NOMO-1 treated with DMSO at 0.1 percent for 48 hours (cell line): ENCODE data around the gene SEMA4D.
A peak's percentile ranks its signal among the peaks of the same experiment; 100 is the strongest.

Experiments
- DNase-seq: peaks from one replicate; lab custom pipeline; 2025; ENCODE audit not compliant: unreplicated experiment; lab: John Stamatoyannopoulos, UW

SEMA4D gene

DNA sequence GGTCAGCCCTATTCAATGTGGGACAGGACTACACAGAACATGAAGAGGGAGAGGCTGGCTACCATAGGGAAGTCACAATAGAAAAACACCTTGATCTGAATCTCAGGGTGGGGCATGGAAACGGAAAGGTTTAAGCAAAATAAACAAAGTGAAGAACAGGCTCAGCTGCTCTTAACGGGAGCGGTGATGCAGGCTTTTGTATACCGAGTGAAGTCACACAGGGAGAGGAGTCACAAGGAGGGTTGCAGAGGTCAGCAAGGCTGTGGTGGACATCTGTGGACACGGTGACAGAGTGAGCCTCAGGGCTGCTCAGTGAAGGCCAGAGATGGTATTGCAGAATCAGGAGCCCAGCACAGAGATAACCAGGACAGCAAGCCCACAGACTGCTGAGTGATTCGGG is 30.6 kb upstream of the SEMA4D start:
- no peak for DNase-seq

GRCh38 chr9:89528131-89528530 is 30.2 kb upstream of the SEMA4D start:
- no peak for DNase-seq

DNA sequence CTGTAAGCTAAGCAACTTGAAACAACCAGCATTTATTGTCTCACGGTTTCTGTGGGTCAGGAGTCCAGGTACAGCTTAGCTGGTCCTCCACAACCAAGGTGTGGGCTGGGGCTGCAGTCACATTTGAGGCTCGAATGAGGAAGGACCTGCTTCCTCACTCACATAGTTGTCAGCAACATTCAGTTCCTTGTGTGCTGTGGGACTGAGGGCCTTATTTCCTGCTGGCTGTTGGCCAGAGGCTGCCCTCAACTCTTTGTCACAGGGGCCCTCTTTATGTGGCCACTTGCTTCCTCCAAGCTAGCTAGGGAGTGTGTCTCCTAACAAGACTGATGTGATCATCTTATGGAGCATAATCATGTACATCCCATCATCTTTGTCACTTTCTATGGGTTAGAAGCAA is 29.2 kb upstream of the SEMA4D start:
- DNase-seq: peak; percentile 69

DNA sequence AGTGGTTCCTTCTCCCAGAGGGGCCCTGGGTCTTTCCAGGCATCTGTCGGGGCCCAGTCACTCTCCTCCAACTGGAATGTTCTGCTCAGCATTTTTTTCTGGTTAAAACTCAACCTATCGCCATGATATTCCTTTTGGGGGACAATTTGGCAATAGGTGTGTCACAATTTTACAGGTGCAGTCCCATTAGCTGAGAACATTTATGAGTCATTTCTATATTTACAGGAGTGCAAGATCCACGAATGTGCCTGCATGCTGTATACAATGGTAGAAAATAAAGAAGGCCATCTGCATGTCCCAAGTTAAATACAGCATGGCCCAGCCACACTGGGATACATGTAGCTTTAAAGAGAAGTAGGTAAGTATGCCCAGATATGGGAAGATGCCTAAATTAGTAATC is 28.8 kb upstream of the SEMA4D start:
- DNase-seq: no peak

GRCh38 chr9:89525446-89526374 is 27.8 kb upstream of the SEMA4D start:
- DNase-seq: peak; percentile 66

DNA sequence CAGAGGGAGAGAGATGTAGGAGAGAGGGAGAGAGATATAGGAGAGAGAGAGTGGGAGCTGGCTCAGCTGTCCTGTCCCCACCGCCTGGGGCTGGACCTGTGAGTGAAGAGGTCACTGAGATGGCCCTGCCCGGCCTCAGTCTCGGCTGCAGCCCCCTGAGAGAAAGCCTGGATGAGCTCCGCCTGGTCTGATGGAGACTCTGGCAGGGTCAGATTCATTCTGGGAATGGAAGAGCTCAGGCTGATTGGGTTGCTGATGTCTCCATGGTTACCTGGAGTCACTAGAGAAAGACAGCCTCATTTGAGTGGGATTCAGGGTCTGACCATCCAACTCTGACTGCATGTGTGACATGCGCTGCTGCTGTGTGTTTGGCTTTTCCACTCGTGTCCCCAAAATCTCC is 27.1 kb upstream of the SEMA4D start:
- no peak for DNase-seq

DNA sequence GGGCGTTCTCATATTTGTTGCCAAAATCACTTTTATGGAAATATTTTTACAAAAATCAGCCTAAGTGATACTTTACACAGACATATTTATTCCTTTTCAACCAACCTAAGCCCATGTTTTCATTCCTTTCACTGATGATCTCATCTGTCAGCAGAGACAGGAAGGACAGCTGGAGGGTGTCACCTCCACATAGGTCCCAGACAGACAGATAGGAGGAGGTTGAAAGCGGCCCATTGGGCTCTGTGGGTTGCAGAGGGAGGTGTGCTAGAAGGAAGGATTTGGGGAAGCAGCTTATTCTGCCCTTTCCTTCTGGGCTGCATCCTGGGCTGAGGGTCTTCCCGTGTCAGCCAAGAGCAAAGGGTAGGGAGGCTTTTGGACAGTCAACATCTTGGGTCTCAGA is 26.0 kb upstream of the SEMA4D start:
- no peak for DNase-seq

DNA sequence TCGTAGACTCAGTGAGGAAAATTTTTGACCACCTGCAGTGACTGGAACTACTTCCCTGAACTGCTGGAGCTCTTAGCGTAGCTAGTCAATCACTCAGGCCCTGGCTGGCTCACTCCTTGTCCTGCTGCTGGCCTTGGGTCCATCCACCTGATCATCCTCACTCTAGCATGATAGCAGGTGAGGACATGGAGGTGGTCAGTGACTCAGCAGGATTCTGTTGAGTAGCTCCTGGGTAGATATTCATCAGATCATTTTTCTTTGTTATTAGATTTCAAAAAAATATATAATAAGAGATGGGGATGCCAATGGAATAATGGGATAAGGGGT is 25.0 kb upstream of the SEMA4D start:
- DNase-seq: no peak

- peak; percentile 70 for DNase-seq
Observed at GRCh38 chr9:89522261-89522958, 24.5 kb upstream of the SEMA4D start.

DNA sequence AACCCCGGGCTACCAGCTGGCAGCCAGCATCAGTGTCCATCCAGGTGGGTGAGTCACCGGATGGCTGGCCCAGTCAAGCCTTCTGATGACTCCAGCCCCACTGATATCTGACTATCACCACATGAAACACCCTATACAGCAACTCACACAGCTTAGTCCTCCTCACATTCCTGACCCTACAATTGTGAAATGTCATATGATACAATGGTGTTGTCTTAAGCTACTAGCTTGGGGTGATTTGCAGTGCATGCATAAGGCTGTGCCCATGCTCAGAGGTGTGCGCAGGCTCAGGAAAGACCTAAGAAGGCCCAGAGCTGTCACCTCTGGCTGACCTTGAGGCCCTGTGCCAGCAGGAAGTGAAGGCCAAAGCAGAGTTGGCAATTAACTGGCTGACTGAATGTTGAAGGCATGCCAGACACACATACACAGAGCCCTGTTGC is 21.5 kb upstream of the SEMA4D start:
- DNase-seq: no peak

- no peak for DNase-seq
Observed at GRCh38 chr9:89518466-89519365, 20.8 kb upstream of the SEMA4D start.

DNA sequence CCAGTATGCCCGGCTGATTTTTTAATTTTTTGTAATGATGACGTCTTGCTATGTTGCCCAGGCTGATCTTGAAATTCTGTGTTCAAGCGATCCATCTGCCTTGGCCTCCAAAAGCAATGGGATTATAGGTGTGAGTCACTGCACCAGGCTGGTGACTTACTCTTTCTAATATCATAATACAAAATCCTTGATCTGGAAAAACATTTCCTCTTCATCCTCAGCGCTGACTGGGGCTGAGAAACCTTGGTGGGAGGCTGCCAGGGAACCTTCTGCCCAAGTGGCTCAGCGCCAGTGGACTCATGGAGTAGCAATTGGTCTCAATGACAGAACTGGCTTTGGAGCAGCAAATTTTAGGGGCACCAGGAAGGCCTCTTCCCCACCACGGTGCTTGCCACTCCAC is 17.5 kb upstream of the SEMA4D start:
- DNase-seq: no peak

- DNase-seq: no peak
Observed at GRCh38 chr9:89514956-89515355, 17.0 kb upstream of the SEMA4D start.

- no peak for DNase-seq
Observed at GRCh38 chr9:89514337-89514736, 16.4 kb upstream of the SEMA4D start.

GRCh38 chr9:89513837-89514236 is 15.9 kb upstream of the SEMA4D start:
- DNase-seq: no peak

- no peak for DNase-seq
Observed at GRCh38 chr9:89512382-89512781, 14.5 kb upstream of the SEMA4D start.

DNA sequence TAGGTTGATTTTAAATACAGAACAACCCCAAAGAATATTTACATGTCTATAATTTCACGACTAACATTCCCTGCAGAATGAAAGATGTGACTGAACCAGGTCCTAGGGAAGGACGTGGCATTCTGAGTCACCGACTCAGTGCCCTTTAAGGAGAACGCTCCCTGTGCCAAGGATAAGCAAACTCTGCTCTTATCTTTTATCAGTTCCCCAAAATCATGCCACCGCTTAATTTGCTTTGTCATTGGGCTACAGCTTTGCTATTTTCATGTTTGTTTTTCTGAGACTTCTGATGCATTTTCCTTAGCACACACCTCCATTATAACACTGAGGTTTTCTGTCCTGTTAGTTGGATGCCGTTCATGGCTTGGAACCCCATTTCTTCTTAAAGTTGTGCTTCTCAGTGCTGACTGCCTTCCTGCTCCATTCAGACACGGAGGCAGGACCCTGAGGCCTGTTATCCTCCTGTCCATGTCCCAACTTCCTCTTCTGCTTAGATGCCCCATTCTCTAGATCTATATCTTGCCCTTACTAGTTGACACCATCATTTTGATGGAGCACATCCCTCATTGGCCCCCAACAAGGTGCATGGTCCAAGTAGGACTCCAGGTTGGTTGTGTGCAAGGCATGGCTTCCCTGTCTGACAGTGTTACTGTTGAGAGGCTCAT is 11.2 kb upstream of the SEMA4D start:
- peak; percentile 39 for DNase-seq

- DNase-seq: no peak
Observed at GRCh38 chr9:89505911-89506310, 8.0 kb upstream of the SEMA4D start.

DNA sequence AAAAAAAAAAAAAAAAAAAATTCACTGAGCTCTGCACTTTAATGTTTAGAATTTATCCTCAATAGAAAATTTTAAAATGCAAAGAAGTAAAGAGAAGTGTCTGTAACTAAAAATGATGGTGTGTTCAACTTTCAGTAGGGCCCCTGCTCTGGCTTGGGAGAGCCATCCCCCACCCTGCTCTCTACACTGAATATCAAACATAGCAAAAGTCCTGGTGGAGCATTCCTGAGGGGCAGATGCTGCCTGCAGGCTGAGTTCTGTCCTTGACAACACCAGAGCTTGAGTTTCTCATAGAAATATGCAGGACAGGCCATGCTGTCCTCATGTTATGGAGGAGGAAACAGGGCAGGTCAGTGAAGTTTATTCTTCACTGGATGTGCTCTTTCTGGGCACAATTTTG is 7.1 kb upstream of the SEMA4D start:
- no peak for DNase-seq

GRCh38 chr9:89502671-89503070 is 4.8 kb upstream of the SEMA4D start:
- DNase-seq: no peak

GRCh38 chr9:89502038-89502601 is 4.2 kb upstream of the SEMA4D start:
- DNase-seq: no peak
